Ovary (tissue), 3 donors: Measurements from ENCODE around the gene LDLRAD2.

Experiments
- CTCF ChIP-seq, 3 donors: fragments of 450-650 bp in 2 of 3; fragments of 200-600 bp in 1 of 3; IDR thresholded peaks; one replicate each; pipeline versions ENCODE4 v1.5.1 to v1.8.0; 2016 to 2022; ENCODE audit warnings: antibody characterized with exemption in 3 of 3, mild to moderate bottlenecking in 1 of 3
- EP300 ChIP-seq: sonication (generic); formaldehyde crosslinking; IDR thresholded peaks from one replicate; pipeline ENCODE4 v1.6.1; 2017; ENCODE audit warnings: antibody characterized with exemption
- POLR2A ChIP-seq: fragments of 450-650 bp; IDR thresholded peaks from one replicate; pipeline ENCODE4 v1.6.1; 2017; ENCODE audit warnings: antibody characterized with exemption, mild to moderate bottlenecking, moderate library complexity
- donor health status: DM: no; HTN: no; CAD: no.

GRCh38 chr1:21830792-21831453, 18.9 kb downstream of the LDLRAD2 start:
- no peak for TF ChIP-seq CTCF (IDR thresholded peaks at IDR 0.05)
- no peak for TF ChIP-seq POLR2A
- TF ChIP-seq EP300 = no peak
